Measurements from ENCODE around the gene TTYH2.

- TF ChIP-seq CTCF (IDR thresholded peaks at IDR 0.05 in 8 of 11, conservative IDR thresholded peaks at IDR 0.05 in 3 of 11) (no peak), POLR2AphosphoS5 (IDR thresholded peaks at IDR 0.05) (no peak), POLR2A (IDR thresholded peaks at IDR 0.05) (no peak)
These were observed 3.8 kb downstream of the TTYH2 start for GRCh38 chr17:74217037-74217730.
